Suppressor macrophage treated with lipopolysaccharide for 1 hour (primary cell): ENCODE measurements around the gene BHLHE23.
A peak's percentile ranks its signal among the peaks of the same experiment; 100 is the strongest.

Experiments
- DNase-seq, 3 donors: peaks; one replicate each; pipeline ENCODE4 v3.0.0-alpha.2; 2020 to 2022

Gene BHLHE23

DNA sequence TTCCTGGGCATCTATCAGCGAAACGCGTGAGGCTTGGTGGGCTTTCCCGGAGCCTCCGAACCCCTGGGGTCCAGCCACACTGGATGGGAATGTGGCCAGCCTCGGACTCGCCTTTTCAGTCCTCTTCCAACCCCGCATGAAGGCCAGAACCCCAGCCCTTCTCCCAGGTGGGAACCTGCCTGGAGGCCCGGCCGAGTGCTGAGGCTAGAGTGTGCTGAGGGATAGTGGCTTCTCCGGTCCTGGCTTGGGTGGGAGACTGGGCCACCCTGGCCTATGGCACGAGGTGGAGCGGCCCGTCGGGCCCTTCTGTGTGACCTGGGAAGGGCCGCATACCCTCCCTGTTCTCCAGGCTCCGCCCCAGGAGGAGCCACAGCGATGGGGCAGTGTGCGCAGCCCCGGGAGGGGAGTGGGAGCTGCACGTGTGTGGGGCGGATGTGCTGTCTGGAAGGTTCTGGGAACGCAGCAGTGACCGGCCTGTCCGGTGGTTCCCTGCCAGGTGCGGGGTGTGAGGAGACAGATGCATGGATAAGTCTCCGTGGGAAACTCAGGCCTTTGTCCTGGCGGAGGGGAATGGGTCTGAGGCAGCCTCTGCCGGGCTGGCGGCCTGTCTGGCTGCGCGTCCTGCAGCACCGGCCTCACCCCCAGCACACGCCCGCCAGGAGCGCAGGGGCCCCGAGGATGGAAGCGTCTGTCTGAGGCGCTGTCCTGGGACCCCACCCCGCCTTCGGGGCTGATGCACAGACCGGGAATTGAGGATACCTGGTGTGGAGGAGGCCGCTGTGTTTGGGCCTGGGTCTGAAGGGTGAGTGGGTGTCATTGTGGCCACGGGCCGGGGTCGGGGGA, 1.1 kb upstream of the BHLHE23 start:
- no peak for DNase-seq

DNA sequence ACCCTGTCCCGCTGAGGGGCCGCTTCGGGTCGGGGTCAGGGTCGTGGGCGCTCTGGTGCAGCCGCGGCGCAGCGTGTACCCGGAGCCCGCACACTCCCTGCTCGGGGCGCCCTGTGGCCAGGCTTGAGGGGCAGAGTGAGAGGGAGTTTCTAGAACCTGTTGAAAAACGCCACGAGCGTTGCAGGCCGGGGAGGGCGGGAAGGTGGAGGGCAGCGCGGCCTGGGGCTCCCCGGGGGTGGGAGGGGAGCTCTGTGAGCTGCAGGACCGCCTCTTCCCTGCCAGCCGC, 539 bp upstream of the BHLHE23 start:
- DNase-seq: no peak

DNA sequence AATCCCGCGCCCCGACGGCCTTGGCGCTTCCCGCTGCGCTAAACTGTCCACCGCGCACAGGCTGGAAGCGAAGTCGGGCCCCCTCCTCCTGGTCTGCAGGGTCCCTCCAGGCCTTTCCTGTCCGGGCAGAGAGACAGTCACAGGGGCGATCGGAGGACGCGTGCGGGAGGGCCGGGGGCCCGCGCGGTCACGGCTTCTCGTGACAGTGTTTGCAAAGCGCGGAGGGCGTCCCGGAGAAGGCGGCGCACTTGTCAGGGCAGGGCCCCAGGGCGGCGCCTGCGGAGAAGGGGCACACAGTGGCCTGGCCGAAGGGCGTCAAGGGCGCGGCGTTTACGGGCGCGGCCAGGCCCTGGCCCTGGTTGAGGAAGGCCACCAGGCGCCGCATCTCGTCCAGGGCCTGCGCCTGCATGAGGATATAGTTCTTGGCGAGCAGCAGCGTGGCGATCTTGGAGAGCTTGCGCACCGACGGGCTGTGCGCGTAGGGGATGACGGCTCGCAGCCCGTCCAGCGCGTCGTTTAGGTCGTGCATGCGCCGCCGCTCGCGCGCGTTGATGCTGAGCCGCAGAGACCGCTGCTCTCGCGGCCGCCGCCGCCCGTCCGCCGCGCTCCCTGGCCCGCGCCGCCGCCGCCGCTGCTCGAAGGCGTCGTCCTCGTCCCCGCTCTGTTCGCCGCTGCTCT, 763 bp downstream of the BHLHE23 start:
- DNase-seq: no peak

DNA sequence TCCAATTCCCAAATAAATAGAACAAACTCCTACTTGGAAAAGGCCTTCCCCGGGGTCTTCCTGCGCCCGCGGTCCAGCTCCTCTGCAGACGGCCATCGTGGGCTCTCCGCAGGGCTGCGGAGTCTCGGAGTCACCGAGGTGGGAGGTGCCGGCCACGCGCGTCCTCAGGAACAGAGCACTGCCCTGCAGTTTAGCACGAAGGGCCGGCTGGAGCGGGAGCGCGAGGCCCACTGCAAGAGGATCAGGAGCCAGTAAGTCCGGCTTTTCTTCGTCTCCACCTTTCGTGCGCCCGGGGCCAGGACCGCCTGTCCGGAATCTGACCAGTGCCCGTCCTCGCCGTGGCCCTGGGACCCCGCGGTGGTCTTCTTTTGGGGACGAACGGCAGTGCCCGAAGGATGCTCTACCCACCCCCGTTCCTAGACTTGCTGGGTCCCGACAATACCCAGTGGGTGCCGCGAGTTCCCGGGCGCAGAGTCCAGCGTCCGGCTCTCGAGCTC, 1.4 kb downstream of the BHLHE23 start:
- DNase-seq: no peak

DNA sequence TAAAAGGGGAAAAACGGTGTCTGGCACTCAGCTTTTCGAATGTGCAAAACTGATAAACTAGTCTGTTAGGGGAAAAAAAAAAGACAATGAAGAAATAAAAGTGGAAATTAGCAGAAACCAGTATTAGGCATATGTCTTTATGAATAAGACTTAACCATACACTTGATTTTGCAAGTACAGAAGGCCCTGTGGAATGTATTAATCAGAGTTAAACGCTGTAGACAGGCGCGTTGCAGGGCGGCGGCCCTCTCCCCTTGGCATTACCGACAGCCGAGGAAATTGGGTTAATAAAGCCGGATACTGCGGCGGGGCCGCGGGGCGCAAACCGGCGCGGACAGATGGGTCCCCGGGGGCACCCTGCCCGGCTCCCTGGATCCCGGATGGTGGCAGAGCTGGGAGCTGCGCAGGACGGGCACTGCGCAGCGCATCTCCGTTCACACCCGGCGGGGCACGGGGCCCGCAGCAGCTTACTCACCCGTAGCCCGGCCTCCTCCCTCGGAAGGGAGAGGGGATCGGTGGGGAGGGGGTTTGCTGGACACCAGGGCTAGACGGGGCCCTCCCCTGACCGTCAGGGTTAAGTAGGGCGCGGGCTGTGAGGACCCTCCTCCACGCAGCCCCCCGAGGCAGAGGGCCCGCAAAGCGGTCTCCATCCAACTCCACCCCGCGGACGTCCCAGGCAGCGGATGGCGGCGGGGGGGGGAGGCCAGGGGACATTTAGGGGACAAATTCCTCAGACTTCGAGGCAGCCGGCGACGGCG, 2.0 kb downstream of the BHLHE23 start:
- DNase-seq: no peak

DNA sequence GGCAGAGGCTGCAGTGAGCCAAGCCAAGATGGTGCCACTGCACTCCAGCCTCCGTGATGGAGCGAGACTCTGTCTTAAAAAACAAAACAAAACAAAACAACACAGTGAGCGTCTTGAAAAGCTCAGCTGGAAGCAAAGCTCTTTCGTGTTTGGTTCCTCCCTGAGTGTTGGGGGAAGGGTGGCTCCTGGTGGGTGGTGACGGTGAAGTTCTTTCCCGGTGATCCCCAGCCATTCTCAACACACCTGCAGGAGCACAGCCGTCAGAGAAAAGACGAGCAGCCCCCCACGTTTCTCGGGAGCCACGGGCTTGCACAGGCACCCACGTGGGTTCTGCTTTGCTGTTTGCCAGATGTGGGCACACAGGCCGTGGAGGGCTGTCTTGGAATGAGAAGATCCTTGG, 3.2 kb downstream of the BHLHE23 start:
- no peak for DNase-seq

DNA sequence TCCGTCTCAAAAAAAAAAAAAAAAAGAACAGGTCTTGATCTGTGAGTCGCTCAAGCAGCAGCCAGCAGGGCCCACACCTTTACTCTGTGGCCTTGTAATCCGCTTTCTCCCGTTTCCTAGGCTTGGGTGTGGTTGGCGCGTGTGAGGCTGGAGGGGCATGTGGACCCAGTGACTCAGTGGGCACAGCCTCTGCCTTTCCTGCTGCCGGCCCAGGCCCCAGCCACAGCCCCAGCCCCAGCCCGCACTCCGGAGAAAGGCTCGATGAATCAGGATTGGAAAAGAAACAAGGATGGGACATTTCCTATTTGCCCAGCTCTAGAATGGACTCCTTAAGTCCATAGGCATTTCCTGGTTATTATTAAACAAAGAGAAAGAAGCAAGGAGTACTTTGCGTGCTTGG, 4.3 kb downstream of the BHLHE23 start:
- no peak for DNase-seq

DNA sequence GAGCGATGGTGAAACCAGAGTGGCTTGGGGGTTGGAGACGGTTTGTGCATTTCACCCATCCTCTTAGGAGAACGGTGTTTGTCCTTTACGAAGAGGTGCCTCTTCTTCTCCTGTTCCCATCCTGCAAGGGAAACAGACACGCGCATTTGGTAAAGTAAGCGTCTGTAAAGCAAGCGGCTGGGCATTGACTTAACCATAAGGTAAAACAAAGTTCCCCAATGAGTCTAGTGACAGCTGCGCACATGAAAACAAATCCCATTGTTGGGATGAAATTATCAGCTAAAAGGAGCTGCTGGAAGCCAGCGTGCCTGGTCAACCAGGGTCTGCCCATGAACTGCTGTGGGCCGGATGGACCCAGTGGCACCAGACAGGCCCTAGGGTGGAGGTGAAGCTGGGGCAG, 5.8 kb downstream of the BHLHE23 start:
- no peak for DNase-seq

DNA sequence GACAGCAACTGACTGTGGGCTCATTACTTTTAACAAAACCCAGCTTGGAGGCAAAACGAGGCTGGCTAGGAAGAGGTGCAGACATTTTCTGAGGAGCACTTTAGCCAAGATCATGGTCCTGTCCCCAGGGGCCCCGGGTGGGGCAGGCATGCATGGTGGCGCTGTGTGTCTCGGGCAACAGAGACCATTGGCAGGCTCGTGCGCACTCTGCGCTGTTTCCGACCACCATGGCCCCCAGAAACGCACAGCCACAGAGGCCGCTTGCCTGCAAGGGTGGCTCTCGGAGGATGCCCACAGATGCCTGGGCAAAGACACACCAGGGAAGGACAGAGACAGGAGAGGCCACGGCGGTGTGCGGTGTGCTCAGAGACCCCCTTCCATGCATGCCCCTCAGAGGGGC, 6.7 kb downstream of the BHLHE23 start:
- no peak for DNase-seq

DNA sequence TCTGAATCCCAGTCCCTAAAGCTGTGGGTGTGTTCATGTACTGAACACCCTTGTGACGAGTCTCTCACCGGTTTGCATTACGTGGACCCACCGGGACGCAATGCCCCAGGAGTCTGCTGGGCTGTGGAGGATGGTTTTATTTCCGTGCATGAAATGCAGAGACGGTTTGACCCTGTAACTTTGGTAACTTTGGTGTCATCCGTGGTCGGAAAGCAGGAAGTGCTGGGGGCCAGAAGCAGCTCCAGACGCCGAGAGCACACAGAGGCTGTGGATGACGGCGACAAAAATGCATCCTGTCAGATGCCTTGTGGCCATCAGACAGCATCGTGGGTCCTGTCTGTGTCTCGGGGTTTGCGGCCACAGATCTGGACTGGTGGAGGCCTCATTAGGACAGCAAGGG, 7.2 kb downstream of the BHLHE23 start:
- DNase-seq: no peak

DNA sequence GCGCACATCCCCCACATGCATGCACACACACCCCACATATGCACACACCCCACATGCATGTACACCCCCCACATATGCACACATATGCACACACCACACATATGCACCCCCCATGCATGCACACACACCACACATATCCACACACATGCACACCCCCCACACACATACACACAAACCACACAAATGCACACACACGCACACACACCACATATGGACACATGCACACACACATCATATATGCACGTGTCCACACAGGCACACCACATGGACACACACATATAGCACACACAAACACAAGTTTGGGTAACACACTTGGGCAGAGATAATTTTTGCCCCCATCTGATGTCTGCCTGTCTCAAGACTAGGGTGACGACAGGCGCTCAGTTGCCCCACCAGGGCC, 8.3 kb downstream of the BHLHE23 start:
- no peak for DNase-seq

DNA sequence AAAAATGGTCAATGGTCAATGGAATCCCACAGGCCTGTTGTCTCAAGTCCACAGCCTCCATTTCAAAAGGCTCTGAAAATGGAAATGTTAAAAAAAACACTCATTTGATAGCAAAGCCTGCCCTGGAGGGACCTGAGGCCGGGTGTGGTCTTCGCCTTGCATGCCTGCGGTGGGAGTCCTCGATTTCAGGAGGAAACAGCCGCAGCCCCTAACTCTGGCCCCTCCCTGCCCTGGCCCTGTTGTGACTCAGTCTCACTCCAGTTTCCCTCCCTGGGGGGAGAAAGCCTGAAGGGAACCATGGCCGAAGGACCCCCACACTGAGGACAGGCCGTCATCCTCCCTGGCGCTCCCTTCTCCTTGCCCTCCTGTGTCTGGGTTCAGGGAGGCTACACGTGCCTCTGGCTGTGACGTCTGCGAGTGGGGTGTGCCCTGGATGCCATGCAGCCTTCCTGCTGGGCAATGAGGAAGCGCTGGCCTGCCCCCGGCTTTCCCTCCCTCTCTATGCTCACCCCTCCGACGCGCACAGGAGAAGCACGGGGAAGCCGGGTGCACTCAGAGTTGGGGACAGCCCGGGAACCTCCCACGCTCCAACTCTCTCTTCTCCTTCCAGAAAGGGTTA, 9.2 kb downstream of the BHLHE23 start:
- peak; percentile 64 to 93 (median 87) for DNase-seq

DNA sequence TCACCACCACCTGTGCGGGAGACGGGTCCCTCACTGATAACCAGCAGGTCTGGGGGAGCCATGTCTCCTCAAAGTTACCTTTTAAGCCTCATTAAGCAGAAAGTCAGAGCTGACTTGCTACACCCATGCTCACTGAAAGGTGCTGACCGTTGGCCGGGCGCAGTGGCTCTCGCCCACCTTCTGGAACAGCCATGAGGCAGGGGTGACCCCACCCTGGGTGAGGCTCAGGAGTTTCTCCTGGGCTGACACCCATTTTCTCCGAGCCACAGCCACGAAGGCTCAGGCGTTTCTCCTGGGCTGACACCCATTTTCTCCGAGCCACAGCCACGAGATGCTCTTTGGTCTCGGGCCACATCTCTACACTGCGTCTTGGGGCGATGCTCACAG, 10.2 kb downstream of the BHLHE23 start:
- no peak for DNase-seq

DNA sequence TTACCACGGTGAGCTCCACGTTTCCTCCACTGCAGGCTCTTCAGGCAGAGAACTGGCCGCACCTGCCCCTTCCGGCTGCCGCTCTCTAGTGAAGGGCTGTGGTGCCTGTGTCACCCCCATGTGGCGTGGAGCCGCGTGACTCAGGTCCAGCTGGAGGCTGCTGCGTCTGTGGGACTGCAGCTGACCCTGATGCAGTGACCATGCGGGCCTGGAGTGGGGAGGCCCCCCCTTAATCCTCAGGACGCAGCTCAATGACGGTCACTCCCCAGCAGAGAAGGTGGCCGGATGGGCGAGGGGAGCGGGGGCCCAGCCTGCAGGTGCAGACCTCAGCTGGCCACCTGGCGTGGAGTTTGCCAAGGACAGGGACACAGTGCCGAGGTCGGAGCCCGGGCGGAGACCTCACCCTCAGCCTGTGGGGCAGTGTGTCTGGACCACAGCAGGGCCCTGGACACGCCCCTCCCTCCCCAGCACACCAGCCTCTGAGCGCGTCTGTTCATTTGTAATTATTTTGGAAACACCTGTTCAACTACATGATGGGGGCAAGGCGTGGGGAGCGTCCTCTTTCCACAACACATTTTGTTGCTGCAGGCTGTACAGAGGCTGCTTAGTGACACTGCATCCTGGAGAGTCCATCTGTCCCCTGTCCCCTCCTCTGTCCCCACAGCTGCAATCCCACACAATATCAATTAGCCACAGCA, 10.7 kb downstream of the BHLHE23 start:
- no peak for DNase-seq

DNA sequence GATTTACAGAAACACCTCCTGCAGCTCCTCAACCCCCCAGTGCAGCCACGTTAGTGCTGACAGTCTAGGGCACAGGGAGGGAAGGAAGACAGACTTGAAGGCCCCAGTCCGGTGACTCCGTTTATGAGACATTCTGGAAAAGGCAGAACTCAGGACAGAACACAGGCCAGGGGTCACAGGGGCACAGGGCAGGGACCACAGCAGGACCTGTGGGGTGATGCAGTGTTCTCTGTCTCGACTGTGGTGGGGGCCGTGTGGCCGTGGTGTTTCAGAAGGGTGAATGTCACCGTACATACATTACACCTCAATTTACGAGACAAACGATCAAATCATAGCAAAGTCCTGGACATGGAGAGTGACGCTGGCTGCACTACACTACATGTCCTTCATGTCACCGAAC, 11.3 kb downstream of the BHLHE23 start:
- no peak for DNase-seq

DNA sequence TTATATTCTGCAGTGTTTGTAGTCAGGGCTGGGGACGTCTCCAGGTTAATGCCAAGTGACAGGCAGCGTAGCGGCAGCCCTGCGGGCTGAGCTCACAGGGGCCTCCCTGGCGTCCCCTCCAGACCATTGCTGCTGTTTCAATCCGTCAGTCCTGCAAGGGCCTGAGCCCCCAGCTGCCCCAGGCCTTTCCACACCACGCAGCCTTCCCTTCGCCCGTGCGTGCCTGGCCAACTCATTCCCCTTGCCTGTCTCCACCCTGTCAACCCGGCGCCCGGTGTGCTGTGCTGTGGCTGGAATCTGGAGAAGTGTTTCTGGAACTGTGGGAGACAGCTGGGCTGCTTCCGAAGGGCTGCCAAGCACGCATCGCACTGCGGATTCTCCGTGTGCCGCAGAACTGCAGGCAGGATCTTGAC, 11.9 kb downstream of the BHLHE23 start:
- DNase-seq: no peak

DNA sequence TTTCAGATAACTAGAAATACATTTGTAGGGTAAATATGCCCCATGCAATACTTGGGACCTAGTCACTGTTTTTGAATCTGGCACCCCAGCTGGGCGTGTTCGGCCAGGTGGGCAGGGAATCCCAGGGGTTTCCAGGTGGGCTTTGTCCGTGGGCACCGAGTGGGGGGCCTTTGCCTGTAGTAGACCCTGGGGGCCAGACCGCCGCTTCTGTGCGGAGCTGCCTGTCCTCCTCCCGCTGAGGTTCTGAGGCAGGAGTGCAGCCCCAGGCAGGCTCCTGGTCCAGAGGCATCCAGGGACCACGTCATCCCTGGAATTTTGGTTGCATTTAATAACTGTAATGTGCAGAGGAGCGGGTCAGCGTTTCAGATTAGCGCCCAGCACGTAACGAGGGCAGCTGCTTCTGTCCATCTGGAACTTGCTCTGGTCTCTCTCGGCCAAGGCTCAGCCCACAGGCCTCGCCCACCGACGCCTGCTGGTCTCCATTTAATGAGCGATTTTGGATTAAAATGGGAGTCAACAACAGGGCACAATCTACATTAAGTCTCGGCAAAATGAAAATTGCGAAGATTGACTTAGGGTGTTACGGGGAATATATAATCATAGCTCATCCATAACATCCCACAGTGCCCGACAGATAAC, 12.8 kb downstream of the BHLHE23 start:
- no peak for DNase-seq

DNA sequence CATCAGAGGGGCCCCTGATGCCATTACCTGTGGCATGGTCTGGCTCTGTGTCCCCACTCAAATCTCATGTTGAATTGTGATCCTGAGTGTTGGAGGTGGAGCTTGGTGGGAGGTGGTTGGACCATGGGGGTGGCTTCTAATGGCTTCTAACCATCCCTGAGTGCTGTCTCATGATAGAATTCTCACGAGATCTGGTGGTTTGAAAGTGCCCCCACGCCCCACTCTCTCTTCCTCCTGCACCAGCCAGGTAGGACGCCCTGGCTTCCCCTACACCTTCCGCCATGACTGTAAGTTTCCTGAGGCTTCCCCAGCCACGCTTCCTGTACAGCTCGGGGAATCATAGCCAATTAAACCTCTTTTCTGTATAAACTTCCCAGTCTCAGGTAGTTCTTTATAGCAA, 14.9 kb downstream of the BHLHE23 start:
- DNase-seq: no peak

DNA sequence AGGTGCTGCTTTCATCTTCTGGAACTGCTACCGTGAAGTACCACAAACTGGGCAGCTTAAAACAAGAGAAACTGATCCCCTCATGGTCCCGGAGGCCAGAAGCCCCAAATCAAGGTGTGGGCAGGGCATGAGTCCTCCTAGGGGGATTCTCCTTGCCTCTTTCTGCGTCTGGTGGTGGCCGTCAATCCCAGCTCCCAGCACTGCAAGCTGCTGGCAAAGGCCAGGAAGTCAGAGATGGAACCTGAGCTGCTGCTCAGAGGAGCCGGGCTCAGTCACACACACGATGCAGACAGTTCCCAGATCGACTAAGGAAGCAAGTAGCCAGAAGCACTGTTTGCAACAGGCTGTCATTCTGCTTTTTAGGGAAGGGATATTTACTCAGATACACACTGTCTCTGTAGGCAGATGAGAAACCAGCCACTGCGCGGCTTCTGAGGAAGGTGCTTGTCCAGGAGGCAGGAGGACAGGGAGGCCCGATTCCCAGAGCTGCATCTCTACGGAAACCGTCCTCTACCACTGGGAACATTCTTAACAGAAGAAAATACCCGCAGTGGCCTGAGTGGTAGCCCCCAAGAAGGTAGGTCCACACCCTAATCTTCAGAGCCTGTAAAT, 15.5 kb downstream of the BHLHE23 start:
- DNase-seq: no peak

DNA sequence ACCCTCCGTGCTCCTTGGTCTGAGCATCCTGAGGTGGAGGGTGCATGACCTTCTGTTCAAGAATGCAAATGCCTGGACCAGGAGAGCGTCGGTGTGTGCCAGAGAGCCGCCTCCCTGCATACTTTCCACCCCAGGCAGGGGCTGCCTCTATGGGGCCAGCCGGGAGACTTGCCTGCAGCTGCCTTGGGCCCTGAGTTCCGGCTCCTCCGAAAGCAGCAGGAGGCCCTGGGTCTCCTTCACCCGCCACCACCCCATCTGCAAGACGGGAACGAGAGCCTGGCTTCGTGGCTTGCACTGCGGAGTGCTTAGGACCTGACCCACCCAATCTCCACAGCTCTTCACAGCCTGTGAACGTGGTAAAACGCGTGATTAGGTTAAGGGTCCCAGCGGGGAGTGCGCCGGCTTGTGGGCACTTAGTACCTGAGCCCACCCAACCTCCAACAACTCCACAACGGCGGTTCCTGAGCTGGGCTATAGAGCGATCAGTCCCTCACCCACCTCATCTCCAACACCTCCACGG, 16.4 kb downstream of the BHLHE23 start:
- DNase-seq: no peak

DNA sequence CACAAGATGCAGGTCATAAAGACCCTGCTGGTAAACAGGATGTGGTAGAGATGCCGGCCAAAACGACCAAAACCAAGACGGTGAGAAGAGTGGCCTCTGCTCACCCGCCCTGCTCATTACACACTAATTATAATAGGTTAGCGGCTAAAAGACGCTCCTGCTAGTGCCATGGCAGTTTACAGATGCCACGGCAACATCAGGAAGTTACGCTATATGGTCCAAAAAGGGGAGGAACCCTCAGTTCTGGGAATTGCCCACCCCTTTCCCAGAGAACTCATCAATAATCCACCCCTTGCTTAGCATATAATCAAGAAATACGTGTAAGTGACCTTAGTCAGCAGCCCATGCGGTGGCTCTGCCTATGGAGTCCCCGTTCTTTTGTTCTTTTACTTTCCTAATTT, 17.6 kb downstream of the BHLHE23 start:
- peak in 1 of 3 donors; percentile 43 for DNase-seq

DNA sequence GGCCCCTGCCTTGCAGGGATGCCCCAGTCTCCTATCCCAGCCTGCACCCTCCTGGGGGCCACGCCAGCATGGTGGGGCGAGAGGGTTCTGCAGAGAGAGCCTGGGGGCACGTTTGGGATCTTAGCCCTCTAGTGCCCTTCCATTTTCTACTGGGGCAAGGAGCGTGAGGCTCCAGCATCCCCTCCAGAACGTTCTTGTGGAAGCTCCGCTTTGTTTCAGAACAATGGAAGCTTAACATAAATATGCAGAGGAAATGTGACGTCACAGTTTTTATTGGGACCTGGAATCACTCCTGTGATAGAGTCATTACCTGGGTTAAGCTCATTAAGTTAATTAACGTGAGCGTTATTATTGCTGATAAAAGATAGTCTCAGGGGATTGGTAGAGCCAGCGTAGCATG, 19.6 kb downstream of the BHLHE23 start:
- DNase-seq: no peak
